HG02610 (cell line): Measurements from ENCODE around the gene PPP1R36.
"Not testable (repeated sequence)": the region's sequence is repeated elsewhere in the genome, so short reads cannot be mapped to it uniquely, and the experiment has no call there.

Experiments
- ATAC-seq: cut with Tn5 transposase; IDR thresholded peaks from one replicate; pipeline ENCODE4 v1.9.1; 2021; ENCODE audit warnings: mild to moderate bottlenecking, moderate library complexity; ENCODE audit not compliant: unreplicated experiment

The PPP1R36 gene

GRCh38 chr14:64562436-64562835 lies 12.7 kb downstream of the PPP1R36 start:
- ATAC-seq = no peak

GRCh38 chr14:64563696-64564095 lies 13.9 kb downstream of the PPP1R36 start:
- no peak for ATAC-seq

- no peak for ATAC-seq
These were observed 16.9 kb downstream of the PPP1R36 start for GRCh38 chr14:64566651-64567122.

GRCh38 chr14:64569138-64569631 lies 19.4 kb downstream of the PPP1R36 start:
- ATAC-seq = no peak

- not testable (repeated sequence) for ATAC-seq
These were observed 19.9 kb downstream of the PPP1R36 start for GRCh38 chr14:64569646-64570045.

- ATAC-seq = no peak
These were observed 22.8 kb downstream of the PPP1R36 start for GRCh38 chr14:64572386-64573104.

GRCh38 chr14:64573109-64573508 lies 23.3 kb downstream of the PPP1R36 start:
- no peak for ATAC-seq

GRCh38 chr14:64574371-64575107 lies 24.8 kb downstream of the PPP1R36 start:
- ATAC-seq = no peak

- no peak for ATAC-seq
These were observed 27.4 kb downstream of the PPP1R36 start for GRCh38 chr14:64577211-64577610.

- ATAC-seq = no peak
These were observed 30.7 kb downstream of the PPP1R36 start for GRCh38 chr14:64580467-64580866.

GRCh38 chr14:64581363-64581762 lies 31.6 kb downstream of the PPP1R36 start:
- ATAC-seq = no peak

- ATAC-seq = no peak
These were observed 32.1 kb downstream of the PPP1R36 start for GRCh38 chr14:64581817-64582216.

GRCh38 chr14:64584190-64584589 lies 34.4 kb downstream of the PPP1R36 start:
- ATAC-seq = no peak

- ATAC-seq = no peak
These were observed 42.0 kb downstream of the PPP1R36 start for GRCh38 chr14:64591809-64592208.

GRCh38 chr14:64594438-64594837 lies 44.7 kb downstream of the PPP1R36 start:
- no peak for ATAC-seq

GRCh38 chr14:64598404-64598803 lies 48.6 kb downstream of the PPP1R36 start:
- ATAC-seq = no peak

GRCh38 chr14:64601571-64601970 lies 51.8 kb downstream of the PPP1R36 start:
- no peak for ATAC-seq

- ATAC-seq = no peak
These were observed 53.1 kb downstream of the PPP1R36 start for GRCh38 chr14:64602826-64603225.

- ATAC-seq = no peak
These were observed 54.2 kb downstream of the PPP1R36 start for GRCh38 chr14:64604001-64604400.

GRCh38 chr14:64604881-64605280 lies 55.1 kb downstream of the PPP1R36 start:
- no peak for ATAC-seq

GRCh38 chr14:64605926-64606685 lies 56.3 kb downstream of the PPP1R36 start:
- no peak for ATAC-seq
